Loucy (cell line): Measurements from ENCODE around the gene FAM181A.

Experiments used
- H2AFZ ChIP-seq: fragments of 200-600 bp; sonication (generic); 2 replicates; pipeline ENCODE4 v1.6.0; 2016; ENCODE audit warnings: antibody characterized with exemption, mild to moderate bottlenecking, low read length, moderate library complexity
- H3F3A ChIP-seq: fragments of 200-600 bp; 2 replicates; pipeline ENCODE4 v1.6.0; 2016; ENCODE audit warnings: antibody characterized with exemption, low read depth, mild to moderate bottlenecking
- H3K27me3 ChIP-seq: fragments of 200-600 bp; sonication (generic); 2 replicates; pipeline ENCODE4 v1.6.1; 2014; ENCODE audit warnings: low read length, mild to moderate bottlenecking; ENCODE audit not compliant: insufficient read depth, poor library complexity, severe bottlenecking
- H3K36me3 ChIP-seq: fragments of 200-600 bp; sonication (generic); 2 replicates; pipeline ENCODE4 v1.6.1; 2016; ENCODE audit warnings: low read length; ENCODE audit not compliant: insufficient read depth
- H3K4me1 ChIP-seq: fragments of 200-600 bp; sonication (generic); 2 replicates; pipeline ENCODE4 v1.5.1; 2014; ENCODE audit warnings: low read length, mild to moderate bottlenecking; ENCODE audit not compliant: insufficient read depth, poor library complexity, severe bottlenecking
- H3K4me2 ChIP-seq: fragments of 200-600 bp; sonication (generic); 2 replicates; pipeline ENCODE4 v1.6.0; 2014; ENCODE audit warnings: antibody characterized with exemption, low read length, low read depth, mild to moderate bottlenecking; ENCODE audit not compliant: poor library complexity, severe bottlenecking
- H3K4me3 ChIP-seq: fragments of 200-600 bp; sonication (generic); 2 replicates; pipeline ENCODE4 v1.5.1; 2014; ENCODE audit warnings: low read length, mild to moderate bottlenecking, mixed read lengths; ENCODE audit not compliant: poor library complexity, severe bottlenecking
- H3K79me2 ChIP-seq: fragments of 200-600 bp; sonication (generic); 2 replicates; pipeline ENCODE4 v1.6.1; 2014; ENCODE audit warnings: low read length; ENCODE audit not compliant: insufficient read depth
- H3K9ac ChIP-seq: fragments of 200-600 bp; sonication (generic); 2 replicates; pipeline ENCODE4 v1.6.0; 2014; ENCODE audit warnings: mild to moderate bottlenecking, low read depth, low read length, moderate library complexity; ENCODE audit not compliant: poor library complexity, severe bottlenecking
- H3K9me2 ChIP-seq: fragments of 200-600 bp; sonication (generic); replicated peaks from 2 replicates; pipeline ENCODE4 v1.6.1; 2016; ENCODE audit warnings: low read depth, low read length, mixed read lengths
- H3K9me3 ChIP-seq: fragments of 200-600 bp; sonication (generic); 2 replicates; pipeline ENCODE4 v1.6.1; 2014; ENCODE audit warnings: mild to moderate bottlenecking, antibody characterized with exemption, low read length, low read depth; ENCODE audit not compliant: insufficient read depth
- H4K20me1 ChIP-seq: fragments of 200-600 bp; sonication (generic); 2 replicates; pipeline ENCODE4 v1.6.0; 2014; ENCODE audit warnings: antibody characterized with exemption, low read length, mild to moderate bottlenecking; ENCODE audit not compliant: insufficient read depth, poor library complexity, severe bottlenecking
- CTCF ChIP-seq: fragments of 200-600 bp; sonication (generic); conservative IDR thresholded peaks from 2 replicates; pipeline ENCODE4 v1.5.1; 2014; ENCODE audit warnings: mild to moderate bottlenecking, antibody characterized with exemption, low read length
- EZH2phosphoT487 ChIP-seq: fragments of 200-600 bp; IDR thresholded peaks from 2 replicates; pipeline ENCODE4 v1.6.1; 2018; ENCODE audit warnings: antibody characterized with exemption, mild to moderate bottlenecking, moderate library complexity, borderline replicate concordance

Gene FAM181A

GRCh38 chr14:93964281-93964680 lies 37.1 kb downstream of the FAM181A start:
- H2AFZ ChIP-seq: no peak overlapping the region
- no peak for TF ChIP-seq EZH2phosphoT487
- no peak for TF ChIP-seq CTCF
- no peaks in the 10 kb centered on the region for H3K9me3 ChIP-seq
- no peaks in the 10 kb centered on the region for H3K9me2 ChIP-seq
- H3K79me2 ChIP-seq: no peaks in the 10 kb centered on the region
- H3K36me3 ChIP-seq: no peaks in the 10 kb centered on the region
- no peak overlapping the region for H3K9ac ChIP-seq
- H3K4me1 ChIP-seq: peaks cover 24% of the 10 kb centered on the region
- H3K4me3 ChIP-seq: no peak overlapping the region
- H3F3A ChIP-seq: no peaks in the 10 kb centered on the region
- H3K27me3 ChIP-seq: peaks cover 9% of the 10 kb centered on the region
- H3K4me2 ChIP-seq: no peak overlapping the region
- no peaks in the 10 kb centered on the region for H4K20me1 ChIP-seq

GRCh38 chr14:93964820-93965286 lies 37.7 kb downstream of the FAM181A start:
- H3F3A ChIP-seq: no peaks in the 10 kb centered on the region
- H3K4me3 ChIP-seq: no peak overlapping the region
- H3K9me3 ChIP-seq: no peaks in the 10 kb centered on the region
- no peaks in the 10 kb centered on the region for H3K9me2 ChIP-seq
- no peaks in the 10 kb centered on the region for H4K20me1 ChIP-seq
- peaks cover 9% of the 10 kb centered on the region for H3K27me3 ChIP-seq
- no peaks in the 10 kb centered on the region for H3K79me2 ChIP-seq
- no peak overlapping the region for H3K4me2 ChIP-seq
- TF ChIP-seq EZH2phosphoT487 (no peak), CTCF (no peak)
- H3K36me3 ChIP-seq: no peaks in the 10 kb centered on the region
- H3K4me1 ChIP-seq: peaks cover 18% of the 10 kb centered on the region
- H3K9ac ChIP-seq: no peak overlapping the region
- H2AFZ ChIP-seq: no peak overlapping the region

- Histone ChIP-seq H3K4me3 (no peak overlapping the region), H3K27me3 (peaks cover 9% of the 10 kb centered on the region), H3K9me3 (no peaks in the 10 kb centered on the region), H3K4me2 (no peak overlapping the region), H3K79me2 (no peaks in the 10 kb centered on the region), H4K20me1 (no peaks in the 10 kb centered on the region), H3K9ac (no peak overlapping the region), H3F3A (no peaks in the 10 kb centered on the region), H2AFZ (no peak overlapping the region), H3K36me3 (no peaks in the 10 kb centered on the region), H3K4me1 (peaks cover 13% of the 10 kb centered on the region), H3K9me2 (no peaks in the 10 kb centered on the region)
- TF ChIP-seq CTCF (no peak), EZH2phosphoT487 (no peak)
These were observed 38.2 kb downstream of the FAM181A start for GRCh38 chr14:93965287-93965821.
